Left kidney (tissue), 2 donors: ENCODE measurements around the gene CCL27. TPM values are rescaled to one million over a fixed set of nuclear protein-coding genes. Genes with fewer than 3 reads are reported as not detected.
A peak's percentile ranks its signal among the peaks of the same experiment; 100 is the strongest.

Source experiments
- DNase-seq: peaks from one replicate; pipeline ENCODE4 v3.0.0-alpha.2; 2013
- polyA plus RNA-seq: library from polyadenylated mRNA; unstranded; fragments of 120-200 nt; gene quantifications from one replicate; pipeline ENCODE4 v1.2.1, GENCODE V29; 2013; ENCODE audit not compliant: insufficient read length

Gene CCL27
- polyA plus RNA-seq, 1 donor = 1.1 TPM

- no peak for DNase-seq
Observed at GRCh38 chr9:34684816-34685215, 22.4 kb upstream of the CCL27 start.

GRCh38 chr9:34684145-34684544 is 21.7 kb upstream of the CCL27 start:
- DNase-seq = no peak

GRCh38 chr9:34675869-34676268 is 13.4 kb upstream of the CCL27 start:
- no peak for DNase-seq

- DNase-seq = peak; percentile 67
Observed at GRCh38 chr9:34675048-34675714, 12.7 kb upstream of the CCL27 start.

- DNase-seq = no peak
Observed at GRCh38 chr9:34674440-34674839, 12.0 kb upstream of the CCL27 start.

GRCh38 chr9:34671307-34671706 is 8.8 kb upstream of the CCL27 start:
- no peak for DNase-seq

- DNase-seq = no peak
Observed at GRCh38 chr9:34669809-34670562, 7.5 kb upstream of the CCL27 start.

- peak; percentile 93 for DNase-seq
Observed at GRCh38 chr9:34665381-34666250, 3.2 kb upstream of the CCL27 start.

- no peak for DNase-seq
Observed at GRCh38 chr9:34665067-34665380, 2.6 kb upstream of the CCL27 start.

GRCh38 chr9:34664281-34665066 is 2.0 kb upstream of the CCL27 start:
- peak; percentile 83 for DNase-seq

- no peak for DNase-seq
Observed at GRCh38 chr9:34663303-34663605, 797 bp upstream of the CCL27 start.

- DNase-seq = no peak
Observed at GRCh38 chr9:34659592-34660253, 2.7 kb downstream of the CCL27 start.

GRCh38 chr9:34658461-34658860 is 4.0 kb downstream of the CCL27 start:
- DNase-seq = no peak

GRCh38 chr9:34656992-34657391 is 5.5 kb downstream of the CCL27 start:
- DNase-seq = no peak

GRCh38 chr9:34655394-34655793 is 7.1 kb downstream of the CCL27 start:
- no peak for DNase-seq

- DNase-seq = no peak
Observed at GRCh38 chr9:34654323-34655051, 8.0 kb downstream of the CCL27 start.

GRCh38 chr9:34653151-34654072 is 9.0 kb downstream of the CCL27 start:
- DNase-seq = no peak

- DNase-seq = no peak
Observed at GRCh38 chr9:34652602-34653000, 9.9 kb downstream of the CCL27 start.

- peak; percentile 81 for DNase-seq
Observed at GRCh38 chr9:34651876-34652601, 10.4 kb downstream of the CCL27 start, which contains the start of gene IL11RA. TSS of gene IL11RA (plus strand) at chr9:34652185. CDS start at chr9:34655218, 3,033 bp downstream.
